Measurements from ENCODE around the gene CLIC5.

Gene CLIC5

GRCh38 chr6:45964300-45964699, 51.4 kb downstream of the CLIC5 start:
- DNase-seq (ENCODE audit: low read depth in 2 of 2): no peak

DNA sequence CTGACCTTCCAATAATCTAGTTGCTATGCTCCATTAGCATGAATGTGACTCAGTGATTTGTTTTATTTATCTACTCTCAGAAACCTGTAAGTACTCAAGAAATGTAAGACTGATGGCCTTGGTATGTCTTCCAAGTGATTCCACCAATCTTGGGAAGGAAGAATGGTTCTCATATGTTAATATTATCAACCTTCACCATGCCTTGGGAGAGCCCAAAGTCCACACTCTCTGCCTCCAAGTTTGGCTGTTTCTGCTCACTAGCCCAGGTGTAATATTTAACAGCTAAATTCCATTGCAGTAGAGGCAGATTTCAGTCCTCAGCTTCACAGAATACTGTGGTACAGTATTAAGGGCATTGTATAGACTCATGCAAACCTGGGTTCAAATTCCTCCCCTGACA, 51.8 kb downstream of the CLIC5 start:
- no peak for DNase-seq (ENCODE audit: low read depth in 2 of 2)

DNA sequence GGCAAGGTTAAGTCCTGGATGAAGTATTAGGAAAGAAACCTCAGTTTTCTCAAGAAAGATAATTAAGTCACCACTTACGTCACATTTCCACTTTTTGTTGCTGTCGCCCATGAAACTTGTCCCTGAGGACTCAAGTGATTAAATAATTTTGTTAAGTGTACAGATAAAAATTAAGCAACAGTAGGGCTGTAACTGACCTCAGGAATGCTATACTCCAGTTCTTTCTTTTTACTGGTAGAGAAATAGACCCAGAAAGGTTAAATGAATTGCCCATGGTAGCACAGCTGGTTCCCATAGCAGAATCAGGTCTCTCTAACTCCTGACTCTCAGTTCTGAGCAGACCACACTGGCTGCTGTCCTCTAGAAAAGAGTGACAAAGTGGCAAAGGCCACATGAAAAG, 54.5 kb downstream of the CLIC5 start:
- no peak for DNase-seq (ENCODE audit: low read depth in 2 of 2)

GRCh38 chr6:45959534-45960145, 56.0 kb downstream of the CLIC5 start:
- DNase-seq (ENCODE audit: low read depth in 2 of 2): no peak

- no peak for DNase-seq (ENCODE audit: low read depth in 2 of 2)
These were observed 59.0 kb downstream of the CLIC5 start for GRCh38 chr6:45956663-45957062.

GRCh38 chr6:45956176-45956575, 59.5 kb downstream of the CLIC5 start:
- no peak for DNase-seq (ENCODE audit: low read depth in 2 of 2)

GRCh38 chr6:45955597-45955996, 60.1 kb downstream of the CLIC5 start:
- no peak for DNase-seq (ENCODE audit: low read depth in 2 of 2)

GRCh38 chr6:45952546-45952945, 63.1 kb downstream of the CLIC5 start:
- DNase-seq (ENCODE audit: low read depth in 2 of 2): no peak

DNA sequence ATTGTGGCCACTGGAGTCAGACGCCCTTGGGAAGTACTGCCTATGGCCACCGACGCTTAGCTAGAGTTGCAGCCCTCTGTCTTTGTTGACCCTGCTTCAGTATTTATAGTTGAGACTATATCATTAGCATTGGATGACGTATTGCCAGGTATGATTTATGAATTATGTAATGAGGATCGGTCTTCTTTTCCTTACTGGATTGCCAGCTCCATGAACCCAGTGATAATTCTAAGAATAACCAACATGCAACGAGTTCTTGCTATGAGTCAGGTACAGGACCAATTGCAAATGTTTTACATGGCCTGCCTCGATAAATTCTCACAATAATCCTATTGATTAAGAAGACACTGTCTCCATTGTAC, 63.5 kb downstream of the CLIC5 start:
- DNase-seq (ENCODE audit: low read depth in 2 of 2): no peak

DNA sequence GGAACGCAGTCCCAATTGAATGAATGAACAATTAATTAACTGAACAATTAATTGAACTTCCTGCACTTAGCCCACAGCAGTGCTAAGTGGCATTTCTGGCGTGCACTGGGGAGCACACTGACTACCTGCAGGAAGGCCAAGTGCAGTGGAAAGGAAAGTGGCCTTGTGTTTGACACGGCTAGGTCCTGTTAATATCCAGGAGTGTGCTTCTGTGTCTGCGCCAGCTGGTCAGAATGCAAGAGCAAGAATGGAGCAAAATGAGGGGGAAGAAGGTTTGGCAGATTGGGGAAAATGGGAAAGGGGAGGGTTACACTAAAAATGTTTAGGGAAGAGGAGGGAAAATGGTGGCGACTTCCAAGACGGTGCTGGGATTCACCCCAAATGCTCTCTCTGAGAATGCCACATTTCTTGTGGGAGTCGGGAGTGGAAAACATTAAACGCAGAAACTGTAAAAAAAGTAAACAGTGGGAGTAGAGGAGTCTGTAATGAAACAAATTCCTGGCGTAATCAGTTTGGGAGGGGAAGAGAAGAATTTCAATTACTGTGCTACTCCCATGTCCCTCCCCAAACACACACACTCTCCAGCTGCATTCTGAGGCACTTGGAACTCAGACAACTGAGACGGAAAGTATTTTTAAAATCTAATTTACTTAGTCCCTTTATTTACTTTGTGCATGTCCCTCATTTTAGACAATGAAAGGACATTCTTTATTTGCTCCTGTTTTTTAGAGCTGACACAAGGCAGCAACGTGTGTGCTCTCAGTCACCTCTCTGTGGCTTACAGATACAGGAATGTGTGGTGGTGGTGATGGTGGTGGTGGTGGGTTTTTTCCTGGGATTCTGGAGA, 64.1 kb downstream of the CLIC5 start:
- no peak for DNase-seq (ENCODE audit: low read depth in 2 of 2)

DNA sequence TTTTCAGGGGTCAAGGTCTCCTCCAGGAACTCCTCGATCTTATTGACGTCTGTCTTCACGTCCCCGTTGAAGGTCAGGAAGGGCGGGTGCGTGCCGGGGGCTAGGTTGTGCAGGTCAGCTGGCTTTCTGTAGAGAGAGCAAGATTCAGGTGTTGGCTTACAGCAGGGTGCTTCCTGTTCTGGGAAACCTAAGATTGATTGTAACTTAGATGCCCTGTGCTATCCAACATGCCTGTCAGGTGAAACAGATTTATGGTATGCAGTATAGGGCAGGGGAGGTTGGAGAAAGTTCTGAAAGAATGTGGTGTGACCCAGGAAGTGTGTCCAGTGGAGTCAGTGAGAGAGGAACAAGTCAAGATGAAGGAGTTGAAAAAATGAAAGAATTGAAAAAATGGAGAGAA, 66.4 kb downstream of the CLIC5 start:
- DNase-seq (ENCODE audit: low read depth in 2 of 2): no peak

DNA sequence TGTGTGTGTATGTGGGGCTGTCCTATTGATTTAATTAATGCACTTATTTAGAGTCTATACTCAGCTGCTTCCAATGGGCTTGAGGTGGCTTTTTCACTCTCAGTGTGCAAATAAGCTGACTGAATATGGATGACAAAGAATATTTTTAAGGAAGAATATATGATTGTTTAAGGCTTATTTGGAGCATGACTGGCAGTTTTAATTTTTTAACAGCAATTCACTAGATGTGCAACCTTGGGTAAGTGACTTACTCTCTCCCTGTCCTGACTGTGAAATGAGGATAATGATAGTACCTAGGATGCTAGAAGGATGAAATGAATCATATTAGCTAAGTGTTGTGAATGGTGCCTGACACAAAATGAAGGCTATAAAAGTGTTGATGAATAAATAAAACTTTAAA, 67.9 kb downstream of the CLIC5 start:
- no peak for DNase-seq (ENCODE audit: low read depth in 2 of 2)

DNA sequence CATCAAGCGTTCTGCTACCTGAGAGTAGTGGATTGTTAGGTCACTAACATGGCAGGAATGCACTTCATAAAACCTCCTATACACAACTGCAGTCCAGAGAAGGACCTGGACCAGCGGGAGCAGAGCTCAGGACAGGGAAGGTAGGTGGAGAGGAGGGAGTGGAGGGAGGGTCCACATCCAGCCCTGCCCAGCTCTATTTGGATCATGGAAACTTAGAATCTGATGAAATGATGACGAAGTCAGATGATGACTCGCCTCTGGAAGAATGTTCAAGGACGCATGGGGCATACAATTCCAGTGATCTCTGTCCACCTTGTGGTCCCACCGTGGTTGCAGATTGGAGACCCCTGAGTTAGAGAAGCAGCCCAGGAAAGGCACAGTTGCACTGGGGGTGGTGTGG, 68.8 kb downstream of the CLIC5 start:
- no peak for DNase-seq (ENCODE audit: low read depth in 2 of 2)

DNA sequence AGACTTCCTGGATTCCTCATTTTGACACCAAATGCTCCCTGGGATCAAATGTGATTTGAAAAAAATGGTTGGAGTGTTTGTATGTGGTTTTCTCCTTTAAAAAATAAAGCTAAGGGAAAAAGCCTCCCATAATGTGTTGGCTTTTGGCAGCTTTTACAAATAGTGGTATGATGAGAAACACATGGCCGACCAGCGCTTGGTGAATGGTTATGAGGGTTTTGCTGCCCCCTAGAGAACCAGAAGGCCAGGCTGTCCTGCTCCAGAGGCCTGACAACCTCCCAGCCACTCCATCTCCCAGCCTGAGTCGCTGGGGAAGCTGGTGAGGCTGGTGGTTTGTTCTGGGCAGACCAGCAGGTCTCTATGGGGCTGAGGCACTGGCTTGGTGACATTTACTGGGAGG, 69.3 kb downstream of the CLIC5 start:
- DNase-seq (ENCODE audit: low read depth in 2 of 2): no peak

GRCh38 chr6:45942953-45943352, 72.7 kb downstream of the CLIC5 start:
- no peak for DNase-seq (ENCODE audit: low read depth in 2 of 2)

GRCh38 chr6:45933855-45934254, 81.8 kb downstream of the CLIC5 start:
- no peak for DNase-seq (ENCODE audit: low read depth in 2 of 2)

DNA sequence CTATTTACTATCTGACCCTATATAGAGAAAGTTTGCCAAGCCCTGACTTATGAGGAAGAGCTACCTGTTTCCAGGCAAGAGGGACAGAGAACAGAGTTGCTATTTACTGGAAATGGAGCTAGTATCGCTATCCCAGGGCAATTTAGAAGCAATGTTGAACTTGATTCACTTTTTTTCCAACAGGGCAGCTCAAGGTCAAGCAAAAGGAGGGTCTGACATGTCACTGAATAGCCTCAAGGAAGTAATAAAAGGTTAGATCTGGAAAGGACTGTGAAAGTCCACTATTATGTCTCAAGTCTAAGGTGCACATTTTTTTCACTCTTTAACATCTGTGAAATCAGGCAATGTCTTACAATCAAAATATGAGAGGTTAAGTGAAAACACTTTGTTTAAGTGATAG, 84.4 kb downstream of the CLIC5 start:
- DNase-seq (ENCODE audit: low read depth in 2 of 2): no peak

GRCh38 chr6:45930420-45931040, 85.1 kb downstream of the CLIC5 start:
- DNase-seq (ENCODE audit: low read depth in 2 of 2): peak; percentile 20 to 27

- DNase-seq (ENCODE audit: low read depth in 2 of 2): no peak
These were observed 86.0 kb downstream of the CLIC5 start for GRCh38 chr6:45929421-45930361.

DNA sequence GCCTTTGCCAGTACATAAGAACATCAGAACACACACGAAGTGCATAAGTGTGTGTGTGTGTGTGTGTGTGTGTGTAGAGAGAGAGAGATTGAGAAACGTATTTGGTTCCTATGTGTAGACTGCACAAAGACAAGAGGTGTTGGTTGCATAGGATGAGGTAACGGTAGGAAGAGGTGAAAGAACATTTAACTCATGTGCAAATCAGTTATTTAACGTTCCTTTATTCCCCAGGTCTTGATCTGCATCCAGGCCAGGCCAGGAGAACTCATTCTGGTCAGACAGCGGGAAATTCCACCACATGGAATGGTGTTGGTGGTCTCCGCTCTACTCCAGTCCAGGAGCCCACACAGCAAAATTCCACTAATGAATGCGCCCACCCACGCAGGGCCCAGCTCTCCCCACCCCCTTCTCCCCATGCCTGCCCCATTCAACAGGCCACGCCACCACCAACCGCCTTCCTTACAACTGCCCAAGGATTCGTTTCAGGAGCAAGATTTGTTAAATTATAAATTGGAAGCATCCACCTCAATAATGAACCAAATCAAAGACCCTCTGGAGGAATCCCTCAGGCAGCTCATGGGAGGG, 86.8 kb downstream of the CLIC5 start:
- no peak for DNase-seq (ENCODE audit: low read depth in 2 of 2)

DNA sequence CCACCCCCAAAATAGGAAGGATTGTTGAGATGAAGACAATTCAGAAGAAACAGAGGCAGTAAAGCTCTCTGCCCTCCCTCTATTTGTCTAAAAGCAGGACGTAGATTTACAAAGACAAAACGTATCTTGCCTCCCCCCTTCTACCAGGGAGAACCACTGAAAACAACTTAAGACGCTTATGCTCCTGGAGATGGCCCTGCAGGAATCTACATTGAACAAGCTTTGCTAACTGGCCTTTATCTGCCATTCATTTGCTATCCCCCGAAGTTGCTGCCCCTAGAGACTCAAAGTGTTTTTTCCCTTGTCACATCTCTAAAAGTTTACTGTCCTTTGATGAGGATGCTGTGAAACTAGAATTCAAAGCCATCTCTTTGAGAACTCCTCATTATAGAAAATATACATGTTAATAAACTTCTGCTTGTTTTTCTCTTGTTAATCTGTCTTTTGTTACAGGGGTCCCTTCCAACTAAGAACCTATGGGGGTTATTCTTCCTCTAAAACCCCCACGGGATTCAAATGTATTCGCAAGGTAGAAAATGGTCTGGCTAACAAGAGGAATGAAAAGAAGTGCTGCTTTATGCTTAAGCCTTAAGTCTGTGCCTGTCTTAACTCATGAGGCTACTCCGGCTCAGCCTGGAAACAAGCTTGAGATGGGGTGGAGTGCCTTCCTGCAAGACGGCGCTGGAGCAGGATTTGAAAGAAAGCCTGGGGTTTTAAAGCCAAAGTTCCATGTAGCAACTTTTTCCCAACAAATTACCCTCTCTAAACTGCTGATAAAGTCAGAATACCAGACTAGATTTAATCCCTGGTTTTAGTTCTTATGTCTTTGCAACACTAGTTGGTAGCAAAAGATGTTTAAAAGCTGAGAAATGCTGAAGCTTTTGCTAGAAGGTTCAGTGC, 88.0 kb downstream of the CLIC5 start:
- DNase-seq (ENCODE audit: low read depth in 2 of 2): no peak
